Measurements from ENCODE around the gene CD2. TPM values are rescaled to one million over a fixed set of nuclear protein-coding genes. Genes with fewer than 3 reads are reported as not detected.

Gene CD2
- total RNA-seq, 1 experiment from 2014 or later: not detected

DNA sequence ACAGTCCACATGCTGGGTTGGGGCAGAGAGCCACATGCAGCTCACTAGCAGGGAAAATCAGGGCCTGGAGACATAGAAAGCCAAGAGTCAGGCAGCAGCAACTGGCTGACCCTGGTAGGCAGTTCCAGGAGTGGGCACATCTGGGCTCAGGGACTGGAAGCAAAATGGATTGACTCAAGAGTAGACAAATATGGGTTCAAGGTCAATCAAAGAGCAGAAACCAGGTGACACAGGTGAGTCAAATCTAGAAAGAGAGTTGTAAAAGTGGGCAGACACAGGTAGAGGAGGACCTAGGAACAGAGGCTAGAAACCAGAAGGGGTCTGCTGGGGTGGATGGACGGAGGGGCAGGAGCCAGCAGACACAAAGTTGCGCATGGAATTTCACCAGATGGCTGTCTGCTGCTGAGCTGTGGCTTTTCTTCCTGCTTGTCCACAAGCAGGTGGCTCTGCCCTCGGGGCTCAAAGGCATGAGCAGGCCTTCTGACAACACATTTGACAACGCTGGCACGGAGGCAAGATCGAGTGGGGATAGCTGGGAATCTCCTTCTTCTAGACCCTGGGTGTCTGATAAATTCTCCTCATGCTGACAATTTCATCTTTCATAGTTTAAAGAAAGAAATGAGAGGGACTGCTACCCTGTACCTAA lies 45.9 kb upstream of the CD2 start:
- H3K4me1 ChIP-seq (ENCODE audit: insufficient read depth, low read length, poor library complexity, severe bottlenecking): peaks cover 13% of the 10 kb centered on the region
- no peaks in the 10 kb centered on the region for H3K36me3 ChIP-seq (ENCODE audit: insufficient read depth, low read length, poor library complexity, severe bottlenecking)
- intact Hi-C loops (cut with micrococcal nuclease; ENCODE audit: unreplicated experiment): no loop called here
- ChIA-PET POLR2A (ENCODE audit: low non-redundant PET) (no interaction called here), CTCF (no interaction called here)
- no peak for DNase-seq (ENCODE audit: low spot score)
- no peaks in the 10 kb centered on the region for H3K27me3 ChIP-seq (replicated peaks; ENCODE audit: insufficient read depth, low read depth, low read length, poor library complexity)
- no peak for TF ChIP-seq EZH2 (IDR thresholded peaks at IDR 0.05; ENCODE audit: borderline replicate concordance, low read depth, low read length, poor library complexity, severe bottlenecking)
- TF ChIP-seq, protein P1, sequence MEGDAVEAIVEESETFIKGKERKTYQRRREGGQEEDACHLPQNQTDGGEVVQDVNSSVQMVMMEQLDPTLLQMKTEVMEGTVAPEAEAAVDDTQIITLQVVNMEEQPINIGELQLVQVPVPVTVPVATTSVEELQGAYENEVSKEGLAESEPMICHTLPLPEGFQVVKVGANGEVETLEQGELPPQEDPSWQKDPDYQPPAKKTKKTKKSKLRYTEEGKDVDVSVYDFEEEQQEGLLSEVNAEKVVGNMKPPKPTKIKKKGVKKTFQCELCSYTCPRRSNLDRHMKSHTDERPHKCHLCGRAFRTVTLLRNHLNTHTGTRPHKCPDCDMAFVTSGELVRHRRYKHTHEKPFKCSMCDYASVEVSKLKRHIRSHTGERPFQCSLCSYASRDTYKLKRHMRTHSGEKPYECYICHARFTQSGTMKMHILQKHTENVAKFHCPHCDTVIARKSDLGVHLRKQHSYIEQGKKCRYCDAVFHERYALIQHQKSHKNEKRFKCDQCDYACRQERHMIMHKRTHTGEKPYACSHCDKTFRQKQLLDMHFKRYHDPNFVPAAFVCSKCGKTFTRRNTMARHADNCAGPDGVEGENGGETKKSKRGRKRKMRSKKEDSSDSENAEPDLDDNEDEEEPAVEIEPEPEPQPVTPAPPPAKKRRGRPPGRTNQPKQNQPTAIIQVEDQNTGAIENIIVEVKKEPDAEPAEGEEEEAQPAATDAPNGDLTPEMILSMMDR (conservative IDR thresholded peaks at IDR 0.05; ENCODE audit: low read depth, low read length): no peak
- no TSS peak for BruUV-seq (replicated peaks)
- H3K9me3 ChIP-seq (ENCODE audit: low read depth, low read length, poor library complexity, severe bottlenecking): no peaks in the 10 kb centered on the region
- H3K4me3 ChIP-seq (ENCODE audit: low read depth, low read length, poor library complexity, severe bottlenecking): no peak overlapping the region
- H3K27ac ChIP-seq (ENCODE audit: low read depth, low read length, poor library complexity, severe bottlenecking): no peak overlapping the region

DNA sequence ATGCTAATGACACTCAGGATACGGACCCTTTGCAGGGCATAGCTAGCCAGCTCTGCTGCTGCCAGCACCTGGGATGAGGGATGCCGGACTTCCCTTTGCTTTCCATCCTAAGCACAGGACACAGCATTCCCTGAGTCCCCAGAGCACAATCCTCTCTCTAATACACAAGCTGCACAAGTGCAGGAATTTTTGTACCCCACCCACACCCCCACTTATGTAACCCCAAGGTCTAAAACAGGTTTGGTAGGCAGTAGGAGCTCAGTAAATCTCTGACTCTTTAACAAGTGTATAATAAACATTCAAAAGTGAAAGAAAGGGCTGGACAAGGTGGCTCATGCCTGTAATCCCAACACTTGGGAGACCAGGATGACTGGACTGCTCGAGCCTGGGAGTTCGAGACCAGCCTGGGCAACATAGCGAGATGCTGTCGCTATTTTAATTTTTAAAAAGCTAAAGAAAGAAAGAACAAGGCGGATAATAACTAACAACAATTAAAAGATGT lies 44.5 kb upstream of the CD2 start:
- intact Hi-C loops (cut with micrococcal nuclease; ENCODE audit: unreplicated experiment): no loop called here
- Histone ChIP-seq H3K27ac (ENCODE audit: low read depth, low read length, poor library complexity, severe bottlenecking) (no peak overlapping the region), H3K4me3 (ENCODE audit: low read depth, low read length, poor library complexity, severe bottlenecking) (no peak overlapping the region), H3K36me3 (ENCODE audit: insufficient read depth, low read length, poor library complexity, severe bottlenecking) (no peaks in the 10 kb centered on the region), H3K9me3 (ENCODE audit: low read depth, low read length, poor library complexity, severe bottlenecking) (no peaks in the 10 kb centered on the region), H3K4me1 (ENCODE audit: insufficient read depth, low read length, poor library complexity, severe bottlenecking) (peaks cover 13% of the 10 kb centered on the region), H3K27me3 (replicated peaks; ENCODE audit: insufficient read depth, low read depth, low read length, poor library complexity) (no peaks in the 10 kb centered on the region)
- no peak for TF ChIP-seq EZH2 (IDR thresholded peaks at IDR 0.05; ENCODE audit: borderline replicate concordance, low read depth, low read length, poor library complexity, severe bottlenecking)
- TF ChIP-seq, protein P1 (conservative IDR thresholded peaks at IDR 0.05; ENCODE audit: low read depth, low read length): no peak
- CTCF ChIA-PET: no interaction called here
- BruUV-seq (replicated peaks): no TSS peak
- DNase-seq (ENCODE audit: low spot score): no peak
- POLR2A ChIA-PET (ENCODE audit: low non-redundant PET): no interaction called here

DNA sequence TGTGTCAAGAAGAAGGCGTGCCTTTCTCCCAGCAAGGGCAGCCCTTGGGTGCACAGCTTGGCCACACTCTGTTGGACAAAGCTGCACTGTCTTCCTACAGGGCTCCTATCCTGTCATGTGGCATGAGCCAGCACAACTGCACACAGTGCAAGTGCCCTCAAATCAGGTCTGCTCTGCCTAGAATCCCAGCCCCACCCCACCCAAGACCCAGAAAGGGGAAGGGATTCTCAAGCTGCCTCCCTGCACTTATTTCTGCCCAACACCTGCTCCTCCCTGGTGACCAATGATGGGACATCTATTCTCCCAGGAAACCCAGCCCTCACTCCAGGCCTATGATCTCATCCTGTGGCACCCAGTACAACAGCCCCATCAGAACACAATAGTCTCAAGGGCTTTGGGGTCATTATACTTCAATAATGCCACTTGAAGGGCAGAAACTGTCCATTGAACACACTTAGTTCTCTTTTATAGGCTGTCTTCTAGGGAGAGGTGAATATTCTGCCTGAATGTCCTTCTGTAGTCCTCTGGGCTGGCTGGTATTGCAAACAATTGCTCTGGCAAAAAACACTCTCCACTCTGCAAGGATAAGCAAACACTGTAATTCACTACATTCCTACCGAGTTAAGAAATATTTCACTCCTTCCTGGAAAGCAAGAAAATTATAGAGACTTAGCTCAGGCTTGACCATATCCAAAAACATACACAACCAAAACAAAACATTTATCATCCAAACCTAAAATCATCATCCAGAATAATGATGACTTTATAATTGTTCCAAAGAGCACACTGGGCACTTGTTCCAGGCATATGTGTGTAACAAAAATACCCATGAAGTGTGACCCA lies 43.6 kb upstream of the CD2 start:
- Histone ChIP-seq H3K36me3 (ENCODE audit: insufficient read depth, low read length, poor library complexity, severe bottlenecking) (no peaks in the 10 kb centered on the region), H3K4me3 (ENCODE audit: low read depth, low read length, poor library complexity, severe bottlenecking) (no peak overlapping the region), H3K9me3 (ENCODE audit: low read depth, low read length, poor library complexity, severe bottlenecking) (no peaks in the 10 kb centered on the region), H3K4me1 (ENCODE audit: insufficient read depth, low read length, poor library complexity, severe bottlenecking) (peaks cover 13% of the 10 kb centered on the region), H3K27me3 (replicated peaks; ENCODE audit: insufficient read depth, low read depth, low read length, poor library complexity) (no peaks in the 10 kb centered on the region), H3K27ac (ENCODE audit: low read depth, low read length, poor library complexity, severe bottlenecking) (no peak overlapping the region)
- no peak for TF ChIP-seq EZH2 (IDR thresholded peaks at IDR 0.05; ENCODE audit: borderline replicate concordance, low read depth, low read length, poor library complexity, severe bottlenecking)
- TF ChIP-seq, protein P1 (conservative IDR thresholded peaks at IDR 0.05; ENCODE audit: low read depth, low read length): no peak
- intact Hi-C loops (cut with micrococcal nuclease; ENCODE audit: unreplicated experiment): no loop called here
- CTCF ChIA-PET: no interaction called here
- POLR2A ChIA-PET (ENCODE audit: low non-redundant PET): no interaction called here
- no peak for DNase-seq (ENCODE audit: low spot score)
- no TSS peak for BruUV-seq (replicated peaks)

All from A673 (cell line).